GM12878 (cell line): ENCODE measurements around the gene MRRF. TPM values are rescaled to one million over a fixed set of nuclear protein-coding genes. Genes with fewer than 3 reads are reported as not detected.

Source experiments
- ATAC-seq: fragments of 200-7000 bp; cut with Tn5 transposase; 3 replicates; pipeline ENCODE4 v1.9.1; 2020; ENCODE audit warnings: mild to moderate bottlenecking, moderate library complexity
- BruUV-seq: library from RNA; stranded (reverse); fragments of 400-500 nt; replicated peaks from 2 replicates; lab custom pipeline; 2021; lab: Mats Ljungman, UMichigan
- CTCF ChIA-PET: fragments of 300-600 bp; sonication (Branson Sonifier 250); formaldehyde crosslinking; extraction: SDS; loops from one replicate; lab custom pipeline; 2021; ENCODE audit warnings: inconsistent platforms; lab: Yijun Ruan, JAX
- POLR2A ChIA-PET: fragments of 350-600 bp; formaldehyde crosslinking; extraction: SDS; loops from one replicate; lab custom pipeline; 2021; ENCODE audit warnings: inconsistent platforms; lab: Charles Lee
- RAD21 ChIA-PET: fragments of 300-600 bp; sonication (Branson Sonifier 250); formaldehyde crosslinking; loops from one replicate; lab custom pipeline; 2023; ENCODE audit warnings: antibody characterized with exemption; ENCODE audit not compliant: unreplicated experiment; lab: Charles Lee
- SMC1A ChIA-PET: fragments of 300-600 bp; sonication (Branson Sonifier 250); formaldehyde crosslinking; loops from one replicate; lab custom pipeline; 2023; ENCODE audit not compliant: unreplicated experiment, uncharacterized antibody; lab: Charles Lee
- DNase-seq: peaks from one replicate; pipeline ENCODE4 v3.0.0-alpha.2; 2011; ENCODE audit warnings: low read depth, low spot score
- FAIRE-seq: peaks from 3 replicates; lab custom pipeline; 2011; peaks lifted over from hg19 to GRCh38; lab: Jason Lieb, UNC
- H2AFZ ChIP-seq: 2 replicates; pipeline ENCODE4 v1.6.0; 2011; ENCODE audit warnings: low read depth, low read length, control low read depth; ENCODE audit not compliant: control insufficient read depth
- H3K27ac ChIP-seq: 2 replicates; pipeline ENCODE4 v1.5.1; 2011; ENCODE audit warnings: control low read depth; ENCODE audit not compliant: control insufficient read depth, insufficient read depth
- H3K27me3 ChIP-seq, 2 experiments: replicated peaks in 1 of 2; 2 replicates each; pipeline versions ENCODE4 v1.6.0 to v1.6.1; 2011; ENCODE audit warnings: low read length in 1 of 2; ENCODE audit not compliant: control insufficient read depth in 2 of 2, insufficient read depth in 2 of 2
- H3K36me3 ChIP-seq, 2 experiments: 2 replicates each; pipeline ENCODE4 v1.5.1; 2011; ENCODE audit warnings: low read length in 1 of 2; ENCODE audit not compliant: control insufficient read depth in 2 of 2, insufficient read depth in 2 of 2
- H3K4me1 ChIP-seq: 2 replicates; pipeline ENCODE4 v1.6.1; 2011; ENCODE audit warnings: mild to moderate bottlenecking, low read length, moderate library complexity, mixed read lengths; ENCODE audit not compliant: control insufficient read depth, insufficient read depth
- H3K4me2 ChIP-seq: 2 replicates; pipeline ENCODE4 v1.6.0; 2011; ENCODE audit warnings: control low read depth; ENCODE audit not compliant: control insufficient read depth, insufficient read depth
- H3K4me3 ChIP-seq: fragments of 200-600 bp; sonication (generic); 2 replicates; pipeline ENCODE4 v1.5.1; 2016
- H3K79me2 ChIP-seq: 2 replicates; pipeline ENCODE4 v1.6.0; 2011; ENCODE audit warnings: low read length; ENCODE audit not compliant: control insufficient read depth, insufficient read depth
- H3K9ac ChIP-seq: 2 replicates; pipeline ENCODE4 v1.8.0; 2011; ENCODE audit warnings: low read length, control low read depth, mixed read lengths; ENCODE audit not compliant: control insufficient read depth, insufficient read depth
- H3K9me3 ChIP-seq: replicated peaks from 3 replicates; pipeline ENCODE4 v1.5.1; 2011; ENCODE audit warnings: mild to moderate bottlenecking, low read length; ENCODE audit not compliant: control insufficient read depth, insufficient read depth
- H4K20me1 ChIP-seq: 2 replicates; pipeline ENCODE4 v1.6.0; 2011; ENCODE audit not compliant: control insufficient read depth, insufficient read depth
- BCL11A ChIP-seq: IDR thresholded peaks from 2 replicates; pipeline ENCODE4 v1.6.1; 2011; ENCODE audit warnings: low read depth, low read length
- CEBPZ ChIP-seq: fragments of 150-350 bp; IDR thresholded peaks from 2 replicates; pipeline ENCODE4 v1.6.1; 2016; ENCODE audit warnings: low read depth, low read length
- E4F1 ChIP-seq: fragments of 450-650 bp; IDR thresholded peaks from 2 replicates; pipeline ENCODE4 v1.6.1; 2018; ENCODE audit warnings: borderline replicate concordance, mild to moderate bottlenecking; ENCODE audit not compliant: partially characterized antibody
- HCFC1 ChIP-seq: fragments of 150-350 bp; IDR thresholded peaks from 2 replicates; pipeline ENCODE4 v1.6.1; 2014; ENCODE audit warnings: low read length
- IRF4 ChIP-seq: IDR thresholded peaks from 2 replicates; pipeline ENCODE4 v1.6.1; 2011; ENCODE audit warnings: low read depth, low read length
- JUNB ChIP-seq: IDR thresholded peaks from 2 replicates; pipeline ENCODE4 v1.6.1; 2016; ENCODE audit warnings: antibody characterized with exemption, mild to moderate bottlenecking
- MEF2B ChIP-seq: fragments of 450-650 bp; IDR thresholded peaks from 2 replicates; pipeline ENCODE4 v1.6.1; 2018; ENCODE audit warnings: mild to moderate bottlenecking, moderate library complexity; ENCODE audit not compliant: partially characterized antibody, poor library complexity, severe bottlenecking
- PAX5 ChIP-seq: IDR thresholded peaks from 2 replicates; pipeline ENCODE4 v1.6.1; 2011; ENCODE audit warnings: low read depth, low read length, borderline replicate concordance
- TCF3 ChIP-seq: IDR thresholded peaks from 2 replicates; pipeline ENCODE4 v1.6.1; 2012; ENCODE audit warnings: low read depth, mild to moderate bottlenecking, low read length, borderline replicate concordance; ENCODE audit not compliant: insufficient read depth
- ZBTB11 ChIP-seq: fragments of 450-650 bp; formaldehyde crosslinking; IDR thresholded peaks from 2 replicates; pipeline ENCODE4 v1.5.0; 2022; ENCODE audit warnings: mild to moderate bottlenecking, missing genetic modification characterization
- ZNF687 ChIP-seq: fragments of 450-650 bp; IDR thresholded peaks from 2 replicates; pipeline ENCODE4 v1.6.1; 2017; ENCODE audit warnings: mild to moderate bottlenecking, moderate library complexity
- WGBS: methylation state at CpG from one replicate; pipeline ENCODE4 v1.1.6; 2016; ENCODE audit warnings: low lambda C conversion rate; ENCODE audit not compliant: insufficient replicate concordance, insufficient coverage; ENCODE audit errors: missing lambda C conversion rate; 5-methylcytosine and 5-hydroxymethylcytosine counted together
- in situ Hi-C: fragments of 300-500 bp; cut with MboI; formaldehyde crosslinking; loops from 9 replicates; pipeline ENCODE4 v1.14.3; 2018; ENCODE audit warnings: mixed read lengths
- intact Hi-C: fragments of 100-400 bp; cut with micrococcal nuclease; formaldehyde crosslinking; loops from one replicate; pipeline ENCODE4 v1.14.2; 2022; ENCODE audit not compliant: unreplicated experiment
- polyA plus RNA-seq, 11 experiments: library from polyadenylated mRNA; depleted of rRNA in 4 of 11; unstranded in 6 of 11; stranded (reverse) in 5 of 11; fragments of >200 nt; fragmentation: Nextera tagmentation in 4 of 11; fragmentation: Illumina TruSeq in 1 of 11; extraction: Ambion mirVana in 4 of 11; extraction: Trizol in 1 of 11; gene quantifications; 1 replicate in 1 of 11; 2 replicates in 10 of 11; pipeline versions ENCODE4 v1.2.1 to v1.2.3, GENCODE V29; 2011 to 2016; ENCODE audit warnings: inconsistent platforms in 2 of 11, missing spikeins in 2 of 11, low read depth in 1 of 11
- total RNA-seq, 4 experiments: library from RNA; depleted of rRNA in 3 of 4; stranded (reverse); fragments of >200 nt in 3 of 4; fragmentation: Illumina TruSeq in 1 of 4; extraction: Trizol in 1 of 4; gene quantifications; 2 replicates each; pipeline versions ENCODE4 v1.2.1 to v1.2.3, GENCODE V29; 2013 to 2021

The MRRF gene
- total and polyA plus RNA-seq, 10 of the 15 experiments (the other 5 are each of a cell fraction or from before 2014, with no cell fraction given): 64.8 to 112 (median 76.4) TPM

- no peak overlapping the region for H3K27ac ChIP-seq
- H3K36me3 ChIP-seq: peaks cover 2 to 28% of the 10 kb centered on the region in 2 experiments
- H3K27me3 ChIP-seq: no peaks in the 10 kb centered on the region
- intact Hi-C loops (no loop called here), in situ Hi-C loops (no loop called here)
- no peak overlapping the region for H2AFZ ChIP-seq
- SMC1A ChIA-PET: no interaction called here
- no peak for FAIRE-seq
- RAD21 ChIA-PET: no interaction called here
- BruUV-seq: no TSS peak
- 96% methylated on average over 5 of the region's 5 CpGs for WGBS
- H4K20me1 ChIP-seq: no peaks in the 10 kb centered on the region
- no peaks in the 10 kb centered on the region; the same call in 1 of the 2 replicates for H3K79me2 ChIP-seq
- no peak overlapping the region for H3K9ac ChIP-seq
- H3K4me1 ChIP-seq: no peaks in the 10 kb centered on the region
- POLR2A ChIA-PET: no interaction called here
- no peak for ATAC-seq
- CTCF ChIA-PET: interaction anchor here (1.0 kb wide), 2 partner anchors 9 to 14 kb away, joined by 3 to 5 read pairs; partner anchors contain the start of genes MRRF and RBM18
- no peaks in the 10 kb centered on the region for H3K9me3 ChIP-seq
- H3K4me3 ChIP-seq: no peak overlapping the region
- no peak for DNase-seq
- no peak overlapping the region for H3K4me2 ChIP-seq
- no peak for TF ChIP-seq ZBTB11 (CRISPR knock-in tag)
- TF ChIP-seq JUNB: no peak
- TF ChIP-seq IRF4: no peak
- no peak for TF ChIP-seq CEBPZ
- TF ChIP-seq E4F1: no peak
- no peak for TF ChIP-seq ZNF687
- no peak for TF ChIP-seq HCFC1
- no peak for TF ChIP-seq BCL11A
- no peak for TF ChIP-seq TCF3
- no peak for TF ChIP-seq MEF2B
- no peak for TF ChIP-seq PAX5
Observed at GRCh38 chr9:122256206-122256605, 8.5 kb upstream of the MRRF start.
